Muscle of back (tissue), 11 donors: ENCODE data around the gene NME4. TPM values are rescaled to one million over a fixed set of nuclear protein-coding genes. Genes with fewer than 3 reads are reported as not detected.
"Not testable (repeated sequence)": the region's sequence is repeated elsewhere in the genome, so short reads cannot be mapped to it uniquely, and the experiment has no call there.

Experiments
- DNase-seq, 3 donors: peaks; one replicate each; pipeline versions ENCODE4 v3.0.0 to v3.0.0-alpha.2; 2013
- polyA plus RNA-seq, 10 donors: library from polyadenylated mRNA; unstranded; fragments of 120-200 nt; gene quantifications; one replicate each; pipeline ENCODE4 v1.2.1, GENCODE V29; 2013; ENCODE audit not compliant: insufficient read length in 10 of 10

The NME4 gene
- polyA plus RNA-seq, 10 donors = 63.6 to 121 (median 73.5) TPM

GRCh38 chr16:396199-396598 lies 800 bp upstream of the NME4 start:
- DNase-seq = no peak

- DNase-seq = peak in 1 of 3 donors; percentile 73
Measured at GRCh38 chr16:396605-397004, 394 bp upstream of the NME4 start.

GRCh38 chr16:397736-398332 lies 835 bp downstream of the NME4 start:
- DNase-seq = peak in 2 of 3 donors; percentile 43 to 74

- DNase-seq = peak in 1 of 3 donors; percentile 12
Measured at GRCh38 chr16:398561-399339, 1.8 kb downstream of the NME4 start.

GRCh38 chr16:399340-400019 lies 2.5 kb downstream of the NME4 start:
- peak in 1 of 3 donors; percentile 5 for DNase-seq

GRCh38 chr16:400061-400591 lies 3.1 kb downstream of the NME4 start:
- peak in 1 of 3 donors; percentile 22 for DNase-seq

GRCh38 chr16:401468-402348 lies 4.7 kb downstream of the NME4 start, which contains the start of gene DECR2:
Gene DECR2 (plus strand): TSS chr16:401885. CDS start chr16:401964, 79 bp downstream.
- peak; percentile 92 to 96 (median 93) for DNase-seq

GRCh38 chr16:404971-405486 lies 8.0 kb downstream of the NME4 start:
- DNase-seq = peak in 1 of 3 donors; percentile 1

GRCh38 chr16:405548-406506 lies 8.8 kb downstream of the NME4 start:
- no peak for DNase-seq

- DNase-seq = peak in 1 of 3 donors; percentile 38
Measured at GRCh38 chr16:407253-407652, 10.3 kb downstream of the NME4 start.

- DNase-seq = no peak
Measured at GRCh38 chr16:410516-411178, 13.6 kb downstream of the NME4 start.

- DNase-seq = no peak
Measured at GRCh38 chr16:411576-412265, 14.7 kb downstream of the NME4 start.

- DNase-seq = no peak
Measured at GRCh38 chr16:414395-415169, 17.6 kb downstream of the NME4 start.

GRCh38 chr16:415170-415498 lies 18.1 kb downstream of the NME4 start:
- DNase-seq = not testable (repeated sequence)

GRCh38 chr16:422179-422578 lies 25.2 kb downstream of the NME4 start:
- DNase-seq = not testable (repeated sequence)

- peak; percentile 25 to 80 (median 51) for DNase-seq
Measured at GRCh38 chr16:424033-424622, 27.1 kb downstream of the NME4 start.

GRCh38 chr16:424623-425081 lies 27.7 kb downstream of the NME4 start:
- DNase-seq = no peak
